ENCODE results near the gene SUPT4H1.

DNA sequence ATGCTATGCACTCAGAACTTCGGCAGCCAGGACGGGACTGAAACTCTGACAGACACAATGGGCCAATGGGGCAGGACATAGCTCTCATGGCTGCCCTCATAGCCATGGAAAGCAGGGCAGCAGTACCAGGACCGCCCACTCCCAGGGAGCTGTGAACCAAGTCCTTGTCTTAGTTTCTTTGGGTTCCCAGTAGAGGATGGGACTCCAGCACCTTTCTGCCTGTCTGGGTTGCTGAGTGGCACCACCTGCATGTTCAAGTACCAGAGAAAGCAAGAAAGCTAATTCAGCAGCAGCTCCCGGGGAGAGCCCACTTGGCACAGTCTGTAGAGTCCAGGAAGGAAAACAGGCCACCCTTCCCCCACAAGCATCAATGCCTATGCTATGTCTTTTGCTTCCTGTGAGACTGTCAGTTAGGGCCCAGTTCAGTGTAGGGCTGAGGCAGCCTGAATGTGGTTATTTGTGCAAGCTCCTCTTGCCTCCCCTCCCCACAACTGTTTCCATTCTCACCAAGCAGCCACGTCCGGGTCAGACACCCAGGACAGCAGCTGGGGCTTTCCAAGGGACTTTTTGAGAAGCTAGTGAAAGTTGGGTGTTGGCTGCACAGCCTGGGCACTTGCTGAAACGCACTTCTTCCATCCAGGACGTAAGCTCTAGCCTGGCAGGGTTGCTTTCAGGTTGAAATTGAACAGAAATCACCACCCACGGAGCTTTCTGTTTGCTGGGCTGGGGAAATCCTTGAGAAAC, 7.8 kb downstream of the SUPT4H1 start:
- TF ChIP-seq, protein P1, sequence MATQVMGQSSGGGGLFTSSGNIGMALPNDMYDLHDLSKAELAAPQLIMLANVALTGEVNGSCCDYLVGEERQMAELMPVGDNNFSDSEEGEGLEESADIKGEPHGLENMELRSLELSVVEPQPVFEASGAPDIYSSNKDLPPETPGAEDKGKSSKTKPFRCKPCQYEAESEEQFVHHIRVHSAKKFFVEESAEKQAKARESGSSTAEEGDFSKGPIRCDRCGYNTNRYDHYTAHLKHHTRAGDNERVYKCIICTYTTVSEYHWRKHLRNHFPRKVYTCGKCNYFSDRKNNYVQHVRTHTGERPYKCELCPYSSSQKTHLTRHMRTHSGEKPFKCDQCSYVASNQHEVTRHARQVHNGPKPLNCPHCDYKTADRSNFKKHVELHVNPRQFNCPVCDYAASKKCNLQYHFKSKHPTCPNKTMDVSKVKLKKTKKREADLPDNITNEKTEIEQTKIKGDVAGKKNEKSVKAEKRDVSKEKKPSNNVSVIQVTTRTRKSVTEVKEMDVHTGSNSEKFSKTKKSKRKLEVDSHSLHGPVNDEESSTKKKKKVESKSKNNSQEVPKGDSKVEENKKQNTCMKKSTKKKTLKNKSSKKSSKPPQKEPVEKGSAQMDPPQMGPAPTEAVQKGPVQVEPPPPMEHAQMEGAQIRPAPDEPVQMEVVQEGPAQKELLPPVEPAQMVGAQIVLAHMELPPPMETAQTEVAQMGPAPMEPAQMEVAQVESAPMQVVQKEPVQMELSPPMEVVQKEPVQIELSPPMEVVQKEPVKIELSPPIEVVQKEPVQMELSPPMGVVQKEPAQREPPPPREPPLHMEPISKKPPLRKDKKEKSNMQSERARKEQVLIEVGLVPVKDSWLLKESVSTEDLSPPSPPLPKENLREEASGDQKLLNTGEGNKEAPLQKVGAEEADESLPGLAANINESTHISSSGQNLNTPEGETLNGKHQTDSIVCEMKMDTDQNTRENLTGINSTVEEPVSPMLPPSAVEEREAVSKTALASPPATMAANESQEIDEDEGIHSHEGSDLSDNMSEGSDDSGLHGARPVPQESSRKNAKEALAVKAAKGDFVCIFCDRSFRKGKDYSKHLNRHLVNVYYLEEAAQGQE (IDR thresholded peaks at IDR 0.05; ENCODE audit: insufficient read depth in 1 of 2, low read depth in 2 of 2, low read length in 2 of 2): no peak
- TF ChIP-seq SIN3A (IDR thresholded peaks at IDR 0.05; ENCODE audit: borderline replicate concordance, insufficient read depth, low read length): no peak
- no peak for TF ChIP-seq FOXP2 (optimal IDR thresholded peaks at IDR 0.05; ENCODE audit: borderline replicate concordance, extremely low read depth, extremely low read length, insufficient read depth)
